IPS-15b (cell line): ENCODE data around the gene GMDS.

Experiments
- H3K27me3 ChIP-seq: one replicate; pipeline ENCODE4 v1.6.1; 2013; ENCODE audit warnings: low read length; ENCODE audit not compliant: control insufficient read depth, insufficient read depth
- H3K36me3 ChIP-seq: one replicate; pipeline ENCODE4 v1.6.1; 2013; ENCODE audit warnings: low read length; ENCODE audit not compliant: control insufficient read depth, insufficient read depth
- H3K4me1 ChIP-seq: one replicate; pipeline ENCODE4 v1.6.1; 2013; ENCODE audit warnings: mild to moderate bottlenecking, low read length; ENCODE audit not compliant: control insufficient read depth, insufficient read depth
- H3K4me3 ChIP-seq: one replicate; pipeline ENCODE4 v1.5.1; 2013; ENCODE audit warnings: low read depth, low read length
- H3K9ac ChIP-seq: one replicate; pipeline ENCODE4 v1.6.1; 2013; ENCODE audit warnings: low read depth, mild to moderate bottlenecking, low read length
- H3K9me3 ChIP-seq: one replicate; pipeline ENCODE4 v1.6.1; 2013; ENCODE audit warnings: mild to moderate bottlenecking, low read length; ENCODE audit not compliant: control insufficient read depth, insufficient read depth

Gene GMDS

DNA sequence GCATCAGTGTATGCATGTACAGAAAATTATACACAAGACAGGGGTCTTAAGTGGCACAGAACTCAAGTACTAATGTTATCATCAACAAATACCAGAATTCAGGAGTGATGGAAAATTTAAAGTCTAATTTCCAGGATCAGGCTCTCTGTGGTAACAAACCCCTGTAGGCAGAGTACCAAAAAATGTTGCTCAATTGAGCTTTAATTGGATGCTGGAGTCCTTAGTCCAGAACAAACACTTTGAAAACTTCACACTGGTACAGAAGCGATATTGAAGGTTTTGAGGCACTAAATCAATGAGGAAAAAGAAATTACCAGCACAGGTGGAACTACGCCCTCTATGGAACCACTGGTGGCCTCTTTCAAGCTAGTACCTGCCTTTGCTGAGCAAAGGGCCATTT, 522.6 kb downstream of the GMDS start:
- Histone ChIP-seq H3K36me3 (no peaks in the 10 kb centered on the region), H3K4me1 (no peaks in the 10 kb centered on the region), H3K27me3 (no peaks in the 10 kb centered on the region), H3K9ac (no peak overlapping the region), H3K9me3 (no peaks in the 10 kb centered on the region), H3K4me3 (no peak overlapping the region)

- Histone ChIP-seq H3K4me3 (no peak overlapping the region), H3K27me3 (no peaks in the 10 kb centered on the region), H3K9ac (no peak overlapping the region), H3K4me1 (no peaks in the 10 kb centered on the region), H3K9me3 (no peaks in the 10 kb centered on the region), H3K36me3 (no peaks in the 10 kb centered on the region)
Observed at GRCh38 chr6:1720620-1721322, 524.6 kb downstream of the GMDS start.

DNA sequence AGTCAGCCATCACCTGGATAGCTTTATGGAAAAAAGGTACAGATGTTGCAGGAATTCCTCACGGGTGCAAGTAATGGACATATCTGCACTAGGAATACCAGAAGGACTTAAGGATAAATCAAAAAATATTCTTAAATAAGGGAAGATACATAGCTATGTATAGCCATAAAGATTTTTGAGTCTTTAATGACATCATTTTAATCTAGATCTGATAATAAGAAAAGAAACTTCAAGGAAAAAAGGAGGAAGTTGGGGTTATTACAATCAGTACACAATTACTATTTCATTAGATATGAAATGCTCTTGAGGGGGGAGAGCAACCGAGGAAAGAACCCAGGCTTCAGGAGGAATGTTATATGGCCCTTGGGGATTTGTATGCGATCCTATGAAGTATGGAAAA, 525.5 kb downstream of the GMDS start:
- Histone ChIP-seq H3K9me3 (no peaks in the 10 kb centered on the region), H3K36me3 (no peaks in the 10 kb centered on the region), H3K4me1 (no peaks in the 10 kb centered on the region), H3K9ac (no peak overlapping the region), H3K27me3 (no peaks in the 10 kb centered on the region), H3K4me3 (no peak overlapping the region)

GRCh38 chr6:1716868-1717267, 528.5 kb downstream of the GMDS start:
- H3K9me3 ChIP-seq: no peaks in the 10 kb centered on the region
- no peak overlapping the region for H3K9ac ChIP-seq
- H3K27me3 ChIP-seq: no peaks in the 10 kb centered on the region
- H3K4me3 ChIP-seq: no peak overlapping the region
- H3K36me3 ChIP-seq: no peaks in the 10 kb centered on the region
- no peaks in the 10 kb centered on the region for H3K4me1 ChIP-seq

DNA sequence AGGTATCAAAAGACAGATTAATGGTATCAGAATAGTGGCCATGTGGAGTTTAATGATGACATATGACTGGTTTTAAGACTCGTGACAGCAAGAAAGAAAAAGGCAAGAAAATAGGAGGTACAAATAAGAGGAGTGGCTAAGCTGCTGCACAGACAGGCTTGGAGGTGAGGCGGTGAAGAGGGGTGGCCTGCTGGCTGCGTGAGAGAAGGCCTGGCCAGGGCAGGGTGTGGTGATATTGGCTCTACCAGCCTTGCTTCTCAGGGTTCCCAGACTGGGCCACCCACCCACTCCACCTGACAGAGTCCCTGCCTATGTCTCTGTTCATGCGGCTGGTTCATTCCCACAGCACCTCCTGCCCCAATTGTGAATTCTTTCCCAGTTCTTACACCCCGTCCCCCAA, 529.0 kb downstream of the GMDS start:
- H3K36me3 ChIP-seq: no peaks in the 10 kb centered on the region
- H3K9me3 ChIP-seq: no peaks in the 10 kb centered on the region
- no peak overlapping the region for H3K4me3 ChIP-seq
- no peaks in the 10 kb centered on the region for H3K27me3 ChIP-seq
- H3K9ac ChIP-seq: no peak overlapping the region
- no peaks in the 10 kb centered on the region for H3K4me1 ChIP-seq

DNA sequence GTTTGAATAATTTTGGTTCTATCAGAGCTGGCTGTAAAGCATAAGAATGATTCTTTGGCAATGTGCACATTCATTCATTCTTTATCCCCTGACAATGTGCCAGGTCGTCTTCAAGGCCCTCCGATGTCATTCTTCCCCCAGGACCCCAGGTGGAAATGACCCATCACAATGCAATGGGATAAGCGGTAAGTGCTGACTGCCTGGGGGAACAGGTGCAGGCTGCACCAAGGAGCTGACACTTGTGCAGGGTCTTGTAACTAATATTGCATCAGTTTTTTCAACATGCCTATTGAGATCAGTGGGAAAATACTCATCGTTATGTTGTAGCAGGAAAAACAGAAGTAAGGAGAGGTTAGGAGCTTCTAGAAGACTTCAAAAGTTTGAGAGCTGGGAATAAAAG, 530.1 kb downstream of the GMDS start:
- H3K4me3 ChIP-seq: no peak overlapping the region
- H3K9me3 ChIP-seq: no peaks in the 10 kb centered on the region
- H3K27me3 ChIP-seq: no peaks in the 10 kb centered on the region
- H3K9ac ChIP-seq: no peak overlapping the region
- no peaks in the 10 kb centered on the region for H3K36me3 ChIP-seq
- H3K4me1 ChIP-seq: no peaks in the 10 kb centered on the region

DNA sequence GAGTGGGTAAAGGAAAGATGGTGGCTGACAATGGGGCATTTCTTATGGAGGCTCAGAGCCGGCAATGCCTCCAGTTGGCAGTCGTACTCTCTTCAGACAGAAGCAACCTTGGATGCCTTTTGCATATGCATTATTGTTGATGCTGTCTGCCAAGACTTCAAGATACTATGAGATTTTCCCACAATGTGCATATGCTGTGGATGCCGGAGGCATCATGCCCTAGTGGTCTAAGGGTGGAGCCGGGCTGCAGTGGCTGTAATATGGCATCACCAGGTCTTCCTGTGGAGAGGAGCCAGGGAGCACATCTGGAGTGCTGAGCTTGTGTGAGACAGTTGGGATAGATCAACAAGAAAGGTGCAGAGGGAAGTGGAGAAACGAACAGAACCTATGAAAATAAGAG, 530.8 kb downstream of the GMDS start:
- no peak overlapping the region for H3K4me3 ChIP-seq
- H3K27me3 ChIP-seq: no peaks in the 10 kb centered on the region
- no peak overlapping the region for H3K9ac ChIP-seq
- no peaks in the 10 kb centered on the region for H3K9me3 ChIP-seq
- H3K4me1 ChIP-seq: no peaks in the 10 kb centered on the region
- no peaks in the 10 kb centered on the region for H3K36me3 ChIP-seq

GRCh38 chr6:1713016-1713600, 532.3 kb downstream of the GMDS start:
- Histone ChIP-seq H3K36me3 (no peaks in the 10 kb centered on the region), H3K9me3 (no peaks in the 10 kb centered on the region), H3K27me3 (no peaks in the 10 kb centered on the region), H3K4me3 (no peak overlapping the region), H3K9ac (no peak overlapping the region), H3K4me1 (no peaks in the 10 kb centered on the region)

- Histone ChIP-seq H3K4me3 (no peak overlapping the region), H3K36me3 (no peaks in the 10 kb centered on the region), H3K9ac (no peak overlapping the region), H3K9me3 (no peaks in the 10 kb centered on the region), H3K27me3 (no peaks in the 10 kb centered on the region), H3K4me1 (no peaks in the 10 kb centered on the region)
Observed at GRCh38 chr6:1712451-1712850, 533.0 kb downstream of the GMDS start.

DNA sequence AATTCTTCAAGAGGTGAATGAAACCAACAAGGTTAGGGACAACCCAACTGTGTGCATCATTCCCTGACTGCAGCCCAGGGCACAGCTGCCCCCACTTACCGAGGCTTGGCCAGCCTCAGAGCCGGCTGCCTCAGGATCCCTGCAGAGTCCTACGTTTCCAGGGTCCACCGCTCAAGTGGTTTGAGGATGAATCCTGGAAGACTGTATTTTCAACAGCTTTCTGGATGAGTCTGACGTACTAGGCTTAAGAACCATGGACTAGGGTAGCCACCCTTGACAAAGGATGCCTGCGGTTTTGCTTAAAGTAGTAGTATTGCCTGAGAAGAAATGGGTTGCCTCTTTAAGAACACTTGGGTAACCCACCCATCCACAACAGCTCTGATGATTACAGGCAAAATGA, 534.3 kb downstream of the GMDS start:
- Histone ChIP-seq H3K9ac (no peak overlapping the region), H3K9me3 (no peaks in the 10 kb centered on the region), H3K36me3 (no peaks in the 10 kb centered on the region), H3K4me3 (no peak overlapping the region), H3K27me3 (no peaks in the 10 kb centered on the region), H3K4me1 (no peaks in the 10 kb centered on the region)

- Histone ChIP-seq H3K9ac (no peak overlapping the region), H3K36me3 (no peaks in the 10 kb centered on the region), H3K9me3 (no peaks in the 10 kb centered on the region), H3K4me1 (no peaks in the 10 kb centered on the region), H3K27me3 (no peaks in the 10 kb centered on the region), H3K4me3 (no peak overlapping the region)
Observed at GRCh38 chr6:1709234-1709641, 536.2 kb downstream of the GMDS start.

DNA sequence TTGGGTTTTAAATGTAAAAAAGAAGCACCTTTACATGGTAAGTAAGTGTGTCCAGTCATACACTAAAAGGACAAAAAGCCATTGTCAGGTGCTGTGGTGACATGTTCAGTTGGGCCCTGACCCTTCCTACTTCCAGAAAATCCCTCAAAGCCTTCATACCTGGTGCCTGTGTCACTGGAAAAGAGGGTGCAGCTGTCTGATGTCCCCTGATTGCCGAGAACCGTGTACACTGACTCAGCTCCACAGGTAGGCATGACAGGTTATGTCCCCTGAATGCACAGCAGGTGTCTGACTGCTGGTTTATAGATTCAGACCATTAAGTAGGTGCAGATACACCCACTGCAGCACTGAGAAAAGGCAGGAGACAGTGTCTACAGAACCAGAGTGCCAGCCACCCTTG, 536.6 kb downstream of the GMDS start:
- Histone ChIP-seq H3K27me3 (no peaks in the 10 kb centered on the region), H3K9ac (no peak overlapping the region), H3K4me1 (no peaks in the 10 kb centered on the region), H3K36me3 (no peaks in the 10 kb centered on the region), H3K9me3 (no peaks in the 10 kb centered on the region), H3K4me3 (no peak overlapping the region)
